Colonic mucosa (tissue), 4 donors: ENCODE data around the gene PLCD3. TPM values are rescaled to one million over a fixed set of nuclear protein-coding genes. Genes with fewer than 3 reads are reported as not detected.

Experiments used
- DNase-seq: peaks from one replicate; pipeline ENCODE4 v3.0.0-alpha.2; 2020
- H3K27ac ChIP-seq: fragments of 200-600 bp; one replicate; pipeline ENCODE4 v1.8.0; 2021
- H3K27me3 ChIP-seq: fragments of 200-600 bp; one replicate; pipeline ENCODE4 v1.8.0; 2021
- H3K36me3 ChIP-seq: fragments of 200-600 bp; one replicate; pipeline ENCODE4 v1.8.0; 2021
- H3K4me1 ChIP-seq: fragments of 200-600 bp; one replicate; pipeline ENCODE4 v1.8.0; 2021; ENCODE audit warnings: mild to moderate bottlenecking
- H3K4me3 ChIP-seq: fragments of 200-600 bp; one replicate; pipeline ENCODE4 v1.8.0; 2021
- H3K9ac ChIP-seq, 2 donors: one replicate each; pipeline ENCODE4 v1.7.0; 2013; ENCODE audit warnings: control low read depth in 2 of 2, low read depth in 2 of 2, low read length in 2 of 2
- H3K9me3 ChIP-seq: fragments of 200-600 bp; one replicate; pipeline ENCODE4 v1.8.0; 2021
- CTCF ChIP-seq: fragments of 200-600 bp; IDR thresholded peaks from one replicate; pipeline ENCODE4 v1.8.0; 2022; ENCODE audit warnings: antibody characterized with exemption, mild to moderate bottlenecking
- intact Hi-C: fragments of 100-400 bp; cut with DNase I; formaldehyde crosslinking; loops from one replicate; pipeline ENCODE4 v1.14.1; 2022
- total RNA-seq, 2 donors: library from RNA; stranded (reverse); fragmentation: NEBNext Ultra II Directional in 1 of 2; extraction: Animal tissue kit (Norgen Biotek cat#: 25700) in 1 of 2; gene quantifications; one replicate each; pipeline ENCODE4 v1.2.1, GENCODE V29; 2021
- donor health status: healthy.
- donor health status: DM: no; HTN: no; CAD: no.
- donor health status: DM: no; HTN: no; CAD: no.

Gene PLCD3
- total RNA-seq, 2 donors from 2014 or later, result 300 to 312 TPM

GRCh38 chr17:45098869-45099616, 33.3 kb downstream of the PLCD3 start:
- H3K27ac ChIP-seq, result no peak overlapping the region
- DNase-seq, result peak; percentile 89
- H3K4me3 ChIP-seq, result no peak overlapping the region
- H3K27me3 ChIP-seq, result no peaks in the 10 kb centered on the region
- H3K36me3 ChIP-seq, result peaks cover 12% of the 10 kb centered on the region
- H3K4me1 ChIP-seq, result no peaks in the 10 kb centered on the region
- H3K9ac ChIP-seq, result no peak overlapping the region
- no peaks in the 10 kb centered on the region for H3K9me3 ChIP-seq
- peak; percentile 85 for TF ChIP-seq CTCF
- intact Hi-C loops, result loop anchor here (2.0 to 5.0 kb wide), 3 partner anchors 33 to 178 kb away; partner anchors contain the start of gene PLCD3

DNA sequence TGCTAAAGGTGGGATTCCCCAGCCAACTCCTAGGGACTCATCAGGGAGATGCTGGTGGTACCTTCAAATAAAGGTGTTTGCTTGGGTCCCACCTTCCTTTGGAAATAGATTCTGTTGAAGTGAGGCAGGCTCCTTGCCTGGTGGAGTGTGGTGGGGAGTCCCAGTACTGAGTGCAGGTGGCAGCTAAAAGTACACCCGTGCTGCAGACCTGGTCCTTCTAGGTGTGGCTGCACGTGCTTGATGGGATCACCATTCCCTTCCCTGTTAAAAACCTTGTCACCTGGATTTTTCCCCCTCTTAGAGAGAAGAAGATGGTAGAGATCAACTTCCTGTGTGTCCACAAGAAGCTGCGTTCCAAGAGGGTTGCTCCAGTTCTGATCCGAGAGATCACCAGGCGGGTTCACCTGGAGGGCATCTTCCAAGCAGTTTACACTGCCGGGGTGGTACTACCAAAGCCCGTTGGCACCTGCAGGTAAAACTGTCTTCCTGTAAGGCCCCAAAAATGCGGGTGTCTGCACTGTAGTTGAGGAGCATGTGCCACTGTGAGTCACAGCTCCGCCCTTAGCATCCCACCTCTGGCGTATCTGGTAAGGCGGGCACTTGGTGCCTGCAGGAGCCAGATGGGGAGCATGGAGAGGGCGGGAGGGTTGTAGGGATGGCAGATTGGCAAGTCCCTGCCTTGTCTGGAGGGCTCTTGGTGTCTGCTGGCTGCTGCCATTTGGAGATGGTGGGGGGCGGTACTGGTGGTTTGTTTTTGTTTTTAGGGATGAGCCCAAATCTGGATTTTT, 34.0 kb downstream of the PLCD3 start:
- H3K36me3 ChIP-seq, result peaks cover 8% of the 10 kb centered on the region
- no peak overlapping the region for H3K27ac ChIP-seq
- no peak for TF ChIP-seq CTCF
- no peaks in the 10 kb centered on the region for H3K4me1 ChIP-seq
- no peak for DNase-seq
- no peaks in the 10 kb centered on the region for H3K27me3 ChIP-seq
- intact Hi-C loops, result loop anchor here (2.0 to 5.0 kb wide), 3 partner anchors 34 to 177 kb away; partner anchors contain the start of gene PLCD3
- no peaks in the 10 kb centered on the region for H3K9me3 ChIP-seq
- no peak overlapping the region for H3K9ac ChIP-seq
- no peak overlapping the region for H3K4me3 ChIP-seq

DNA sequence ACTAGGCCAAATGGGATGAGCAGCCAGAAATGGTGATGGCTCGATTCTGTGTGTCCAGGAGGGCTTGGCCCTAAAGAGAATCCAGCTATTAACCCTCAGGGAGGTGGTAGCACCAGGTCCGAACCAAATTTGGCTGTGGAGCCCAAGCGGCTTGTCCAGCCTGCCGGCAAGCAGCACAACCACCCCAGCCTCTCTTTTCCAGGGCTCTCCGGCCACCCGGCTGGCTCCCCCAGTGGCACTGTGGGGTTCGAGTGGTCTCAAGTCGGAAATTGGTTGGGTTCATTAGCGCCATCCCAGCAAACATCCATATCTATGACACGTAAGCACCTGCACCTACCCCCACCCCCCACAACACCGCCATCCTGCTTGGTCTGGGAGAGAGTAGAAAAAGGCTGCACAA, 35.4 kb downstream of the PLCD3 start:
- no peak for DNase-seq
- Histone ChIP-seq H3K36me3 (no peaks in the 10 kb centered on the region), H3K4me3 (no peak overlapping the region), H3K27me3 (no peaks in the 10 kb centered on the region), H3K4me1 (no peaks in the 10 kb centered on the region), H3K27ac (no peak overlapping the region), H3K9ac (no peak overlapping the region), H3K9me3 (no peaks in the 10 kb centered on the region)
- intact Hi-C loops, result loop anchor here (5.0 kb wide), 2 partner anchors 35 to 75 kb away; partner anchors contain the start of gene PLCD3
- TF ChIP-seq CTCF, result no peak

GRCh38 chr17:45096141-45096540, 36.2 kb downstream of the PLCD3 start:
- Histone ChIP-seq H3K9ac (no peak overlapping the region), H3K4me3 (no peak overlapping the region), H3K4me1 (no peaks in the 10 kb centered on the region), H3K27me3 (no peaks in the 10 kb centered on the region), H3K36me3 (no peaks in the 10 kb centered on the region), H3K27ac (no peak overlapping the region), H3K9me3 (no peaks in the 10 kb centered on the region)
- no peak for DNase-seq
- TF ChIP-seq CTCF, result peak; percentile 45
- intact Hi-C loops, result loop anchor here (5.0 kb wide), 2 partner anchors 36 to 74 kb away; partner anchors contain the start of gene PLCD3

GRCh38 chr17:45093444-45094110, 38.7 kb downstream of the PLCD3 start:
- H3K4me1 ChIP-seq, result no peaks in the 10 kb centered on the region
- no peaks in the 10 kb centered on the region for H3K36me3 ChIP-seq
- no peak for TF ChIP-seq CTCF
- peak overlapping the region; percentile 70 for H3K27ac ChIP-seq
- peak overlapping the region in 1 of 2 donors; percentile 17 for H3K9ac ChIP-seq
- intact Hi-C loops, result no loop called here
- no peaks in the 10 kb centered on the region for H3K27me3 ChIP-seq
- H3K4me3 ChIP-seq, result no peak overlapping the region
- DNase-seq, result no peak
- H3K9me3 ChIP-seq, result no peaks in the 10 kb centered on the region
